Activated CD8-positive, alpha-beta T cell treated with anti-CD3 and anti-CD28 coated beads, Interleukin-2, amount 10 ng/mL, durations not matched to agents 7 days and 5 days (primary cell): ENCODE results near the gene TAF6. TPM values are rescaled to one million over a fixed set of nuclear protein-coding genes. Genes with fewer than 3 reads are reported as not detected.

Experiments
- ATAC-seq: fragments of 150-1000 bp; cut with Tn5 transposase; one replicate; pipeline ENCODE4 v1.10.0; 2021; ENCODE audit warnings: moderate library complexity
- CTCF ChIA-PET: fragments of 350-600 bp; sonication (Branson Sonifier 250); formaldehyde crosslinking; loops from one replicate; lab custom pipeline; 2021; ENCODE audit warnings: antibody characterized with exemption; lab: Charles Lee
- POLR2A ChIA-PET: fragments of 350-600 bp; sonication (Branson Sonifier 250); formaldehyde crosslinking; loops from one replicate; lab custom pipeline; 2021; ENCODE audit warnings: antibody characterized with exemption; lab: Charles Lee
- DNase-seq: peaks from one replicate; pipeline ENCODE4 v3.0.0-alpha.2; 2020
- H3K27ac Mint-ChIP-seq: one replicate; pipeline ENCODE4 v1.8.0; 2021; ENCODE audit warnings: mild to moderate bottlenecking, mixed read lengths
- H3K27me3 Mint-ChIP-seq: one replicate; pipeline ENCODE4 v1.8.0; 2021; ENCODE audit warnings: low read depth, mixed read lengths
- H3K36me3 Mint-ChIP-seq: one replicate; pipeline ENCODE4 v1.8.0; 2021; ENCODE audit warnings: low read depth, mixed read lengths
- H3K4me1 Mint-ChIP-seq: one replicate; pipeline ENCODE4 v1.8.0; 2021; ENCODE audit warnings: low read depth, mixed read lengths
- H3K4me3 Mint-ChIP-seq: one replicate; pipeline ENCODE4 v1.8.0; 2021; ENCODE audit warnings: mild to moderate bottlenecking, mixed read lengths
- H3K9me3 Mint-ChIP-seq: one replicate; pipeline ENCODE4 v1.8.0; 2022; ENCODE audit warnings: mixed read lengths; ENCODE audit not compliant: insufficient read depth
- total RNA-seq, 2 experiments: library from RNA; stranded (reverse); gene quantifications; one replicate each; pipeline ENCODE4 v1.2.3, GENCODE V29; 2021

TAF6 gene
- total RNA-seq, 2 experiments from 2014 or later: 74.6 to 81.0 TPM

GRCh38 chr7:100081535-100082102 is 37.5 kb downstream of the TAF6 start, which contains the start of gene ZNF3:
ZNF3 (minus strand) TSS chr7:100081723; CDS start chr7:100077357, 4,366 bp downstream.
- Mint-ChIP-seq H3K4me3 (peak within 1 kb of the TSS; percentile 83), H3K4me1 (peaks cover 25% of the 10 kb centered on the region), H3K9me3 (no peaks in the 10 kb centered on the region), H3K27me3 (peaks cover 3% of the 10 kb centered on the region), H3K36me3 (peaks cover 17% of the 10 kb centered on the region), H3K27ac (peak within 1 kb of the TSS; percentile 90)
- CTCF ChIA-PET: interaction anchor here (0.7 to 1.4 kb wide), 14 partner anchors 10 to 450 kb away, joined by 3 to 10 read pairs (median 4); partner anchors contain the start of genes ZKSCAN1 and ZSCAN21
- ATAC-seq (peak; percentile 91), DNase-seq (peak; percentile 99)
- POLR2A ChIA-PET: interaction anchor here (0.7 to 3.0 kb wide), 8 partner anchors 13 to 673 kb away, joined by 3 to 19 read pairs (median 4); partner anchors contain the start of genes AP4M1, BUD31, MCM7 and PDAP1

DNA sequence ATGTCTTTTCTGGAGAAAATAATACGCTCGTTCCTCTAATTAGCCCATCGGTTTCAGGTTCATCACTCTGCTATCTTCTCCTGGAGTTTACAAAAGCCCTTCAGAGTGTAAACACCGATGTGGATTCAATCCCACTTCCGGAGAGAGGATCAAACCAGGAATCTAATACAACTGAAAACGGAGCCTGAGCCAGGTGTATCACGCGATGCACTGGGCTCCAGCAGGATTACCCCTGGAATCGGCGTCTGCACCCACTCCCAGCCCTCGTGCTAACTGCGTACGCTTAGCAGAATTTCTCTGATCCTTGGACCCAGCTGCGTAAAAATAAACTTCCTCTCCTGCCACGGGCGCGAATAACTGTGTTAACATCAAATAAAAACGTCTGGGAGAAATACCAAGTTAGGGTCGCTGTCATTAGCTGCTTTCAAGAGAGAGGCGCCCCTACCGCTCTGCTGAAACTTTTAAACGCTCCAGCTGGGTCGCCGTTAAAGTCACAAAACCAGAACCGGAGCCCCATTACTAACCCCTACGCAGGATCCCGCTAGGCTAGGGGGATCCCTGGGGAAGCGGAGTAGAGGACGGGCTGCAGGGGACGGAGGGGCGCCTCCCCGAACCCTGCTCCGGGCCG is 38.1 kb downstream of the TAF6 start:
- ChIA-PET POLR2A (interaction anchor here (0.6 to 3.0 kb wide), 4 partner anchors 19 to 161 kb away, joined by 3 to 19 read pairs (median 4); partner anchors contain the start of genes AP4M1, MCM7, ZKSCAN1 and ZSCAN21), CTCF (interaction anchor here (0.9 to 1.2 kb wide), 3 partner anchors 9 to 96 kb away, joined by 3 read pairs; partner anchors contain the start of genes GPC2 and STAG3)
- no peak for ATAC-seq
- Mint-ChIP-seq H3K27ac (peak overlapping the region; percentile 72), H3K4me3 (peak overlapping the region; percentile 83), H3K9me3 (no peaks in the 10 kb centered on the region), H3K27me3 (peaks cover 3% of the 10 kb centered on the region), H3K4me1 (peaks cover 25% of the 10 kb centered on the region), H3K36me3 (peaks cover 21% of the 10 kb centered on the region)
- no peak for DNase-seq

- DNase-seq: no peak
- H3K4me3 Mint-ChIP-seq: no peak overlapping the region
- peaks cover 25% of the 10 kb centered on the region for H3K4me1 Mint-ChIP-seq
- H3K36me3 Mint-ChIP-seq: peaks cover 41% of the 10 kb centered on the region
- CTCF ChIA-PET: interaction anchor here (1.2 to 1.8 kb wide), 2 partner anchors 8 to 38 kb away, joined by 3 to 5 read pairs; no protein-coding TSS in a partner anchor
- POLR2A ChIA-PET: no interaction called here
- H3K9me3 Mint-ChIP-seq: no peaks in the 10 kb centered on the region
- no peak for ATAC-seq
- H3K27ac Mint-ChIP-seq: peak overlapping the region; percentile 17
- peaks cover 3% of the 10 kb centered on the region for H3K27me3 Mint-ChIP-seq
Measured at GRCh38 chr7:100079024-100079560, 40.1 kb downstream of the TAF6 start.

GRCh38 chr7:100077205-100077604 is 42.0 kb downstream of the TAF6 start:
- H3K36me3 Mint-ChIP-seq: peaks cover 58% of the 10 kb centered on the region
- POLR2A ChIA-PET: interaction anchor here (0.7 kb wide), 1 partner anchor 62 kb away, joined by 3 read pairs; no protein-coding TSS in a partner anchor
- no peak overlapping the region for H3K4me3 Mint-ChIP-seq
- CTCF ChIA-PET: interaction anchor here (0.6 to 1.1 kb wide), 2 partner anchors 13 to 97 kb away, joined by 3 to 5 read pairs; no protein-coding TSS in a partner anchor
- ATAC-seq (no peak), DNase-seq (no peak)
- no peak overlapping the region for H3K27ac Mint-ChIP-seq
- H3K4me1 Mint-ChIP-seq: peaks cover 17% of the 10 kb centered on the region
- peaks cover 9% of the 10 kb centered on the region for H3K9me3 Mint-ChIP-seq
- H3K27me3 Mint-ChIP-seq: no peaks in the 10 kb centered on the region

DNA sequence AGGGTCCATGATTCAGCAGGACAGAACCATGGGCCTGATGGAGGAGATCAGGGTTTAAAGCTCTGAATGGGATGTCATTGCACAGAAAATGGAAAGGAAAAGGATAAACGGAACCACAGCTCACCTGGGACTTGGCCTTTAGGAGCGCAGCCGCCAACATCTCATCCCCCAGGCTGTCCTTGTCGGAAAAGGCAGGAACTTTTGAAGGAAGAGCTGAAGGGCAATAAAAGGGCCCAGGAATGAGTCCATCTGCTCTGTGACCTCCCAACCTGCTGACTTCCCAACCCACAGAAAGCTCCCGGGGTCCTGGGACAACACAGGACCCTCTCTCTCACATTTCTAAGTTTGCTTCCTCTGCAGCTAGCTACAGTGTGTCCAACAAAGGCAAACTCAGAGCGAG is 43.7 kb downstream of the TAF6 start:
- Mint-ChIP-seq H3K4me1 (peaks cover 9% of the 10 kb centered on the region), H3K36me3 (peaks cover 76% of the 10 kb centered on the region), H3K27me3 (no peaks in the 10 kb centered on the region), H3K9me3 (peaks cover 21% of the 10 kb centered on the region), H3K4me3 (no peak overlapping the region), H3K27ac (no peak overlapping the region)
- CTCF ChIA-PET: interaction anchor here (1.2 kb wide), 1 partner anchor 14 kb away, joined by 3 read pairs; no protein-coding TSS in a partner anchor
- no peak for ATAC-seq
- DNase-seq: no peak
- POLR2A ChIA-PET: interaction anchor here (0.6 kb wide), 1 partner anchor 616 kb away, joined by 3 read pairs; no protein-coding TSS in a partner anchor

- ChIA-PET CTCF (no interaction called here), POLR2A (interaction anchor here (0.6 to 0.7 kb wide), 3 partner anchors 58 to 712 kb away, joined by 3 to 4 read pairs (median 3); no protein-coding TSS in a partner anchor)
- H3K27me3 Mint-ChIP-seq: no peaks in the 10 kb centered on the region
- H3K4me3 Mint-ChIP-seq: no peak overlapping the region
- peaks cover 4% of the 10 kb centered on the region for H3K4me1 Mint-ChIP-seq
- H3K27ac Mint-ChIP-seq: no peak overlapping the region
- H3K9me3 Mint-ChIP-seq: peaks cover 26% of the 10 kb centered on the region
- ATAC-seq: no peak
- H3K36me3 Mint-ChIP-seq: peaks cover 82% of the 10 kb centered on the region
- DNase-seq: no peak
Measured at GRCh38 chr7:100074841-100075240, 44.3 kb downstream of the TAF6 start.

GRCh38 chr7:100072462-100072861 is 46.7 kb downstream of the TAF6 start:
- no peak overlapping the region for H3K4me3 Mint-ChIP-seq
- no peaks in the 10 kb centered on the region for H3K27me3 Mint-ChIP-seq
- ChIA-PET CTCF (interaction anchor here (1.3 to 1.5 kb wide), 2 partner anchors 10 to 22 kb away, joined by 3 to 4 read pairs; partner anchors contain the start of gene ZSCAN21), POLR2A (interaction anchor here (1.4 kb wide), 1 partner anchor 8 kb away, joined by 5 read pairs; no protein-coding TSS in a partner anchor)
- no peak for ATAC-seq
- H3K9me3 Mint-ChIP-seq: peaks cover 26% of the 10 kb centered on the region
- H3K27ac Mint-ChIP-seq: no peak overlapping the region
- no peak for DNase-seq
- H3K36me3 Mint-ChIP-seq: peaks cover 83% of the 10 kb centered on the region
- no peaks in the 10 kb centered on the region for H3K4me1 Mint-ChIP-seq

- no peak overlapping the region for H3K27ac Mint-ChIP-seq
- H3K4me3 Mint-ChIP-seq: no peak overlapping the region
- ChIA-PET CTCF (interaction anchor here (0.8 to 1.1 kb wide), 3 partner anchors 8 to 18 kb away, joined by 3 to 5 read pairs (median 4); partner anchors contain the start of gene ZNF3), POLR2A (interaction anchor here (1.1 kb wide), 1 partner anchor 56 kb away, joined by 4 read pairs; the partner anchor contains the start of gene ZKSCAN1)
- DNase-seq (no peak), ATAC-seq (no peak)
- H3K4me1 Mint-ChIP-seq: no peaks in the 10 kb centered on the region
- H3K9me3 Mint-ChIP-seq: peaks cover 26% of the 10 kb centered on the region
- H3K27me3 Mint-ChIP-seq: no peaks in the 10 kb centered on the region
- H3K36me3 Mint-ChIP-seq: peaks cover 76% of the 10 kb centered on the region
Measured at GRCh38 chr7:100071018-100071723, 48.0 kb downstream of the TAF6 start.

DNA sequence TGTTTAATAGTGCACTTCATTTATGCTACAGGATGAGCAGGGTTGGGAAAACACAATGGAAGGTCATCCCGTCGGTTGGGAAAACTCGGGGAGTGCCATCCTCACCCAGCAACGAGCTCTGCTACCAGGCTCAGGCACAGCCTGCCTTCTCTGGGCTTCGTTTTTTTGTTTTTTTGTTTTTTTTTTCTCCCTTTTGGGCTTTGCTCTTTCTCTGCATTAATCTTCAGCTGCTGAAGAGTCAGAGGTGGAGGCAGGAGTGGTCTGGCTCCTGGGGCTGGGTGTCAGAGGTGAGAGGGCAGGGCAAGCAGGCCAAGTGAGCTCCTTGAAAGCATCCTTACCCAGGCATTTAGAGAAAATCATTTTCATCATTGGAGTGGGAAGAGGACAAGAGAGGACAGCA is 49.2 kb downstream of the TAF6 start:
- H3K27me3 Mint-ChIP-seq: no peaks in the 10 kb centered on the region
- H3K9me3 Mint-ChIP-seq: peaks cover 26% of the 10 kb centered on the region
- ChIA-PET POLR2A (no interaction called here), CTCF (no interaction called here)
- H3K27ac Mint-ChIP-seq: no peak overlapping the region
- no peak overlapping the region for H3K4me3 Mint-ChIP-seq
- ATAC-seq (no peak), DNase-seq (no peak)
- H3K36me3 Mint-ChIP-seq: peaks cover 68% of the 10 kb centered on the region
- H3K4me1 Mint-ChIP-seq: no peaks in the 10 kb centered on the region

GRCh38 chr7:100066953-100067352 is 52.2 kb downstream of the TAF6 start:
- no peaks in the 10 kb centered on the region for H3K27me3 Mint-ChIP-seq
- H3K27ac Mint-ChIP-seq: no peak overlapping the region
- H3K9me3 Mint-ChIP-seq: peaks cover 15% of the 10 kb centered on the region
- ATAC-seq: no peak
- peaks cover 50% of the 10 kb centered on the region for H3K36me3 Mint-ChIP-seq
- no peak for DNase-seq
- POLR2A ChIA-PET: interaction anchor here (1.2 kb wide), 1 partner anchor 11 kb away, joined by 3 read pairs; no protein-coding TSS in a partner anchor
- CTCF ChIA-PET: interaction anchor here (1.0 kb wide), 1 partner anchor 73 kb away, joined by 3 read pairs; no protein-coding TSS in a partner anchor
- no peak overlapping the region for H3K4me3 Mint-ChIP-seq
- H3K4me1 Mint-ChIP-seq: no peaks in the 10 kb centered on the region
